COLO829 (cell line): ENCODE measurements around the gene MGMT.

Source experiments
- DNase-seq: peaks from one replicate; pipeline ENCODE4 v3.0.0; 2012; ENCODE audit warnings: low spot score

The MGMT gene

DNA sequence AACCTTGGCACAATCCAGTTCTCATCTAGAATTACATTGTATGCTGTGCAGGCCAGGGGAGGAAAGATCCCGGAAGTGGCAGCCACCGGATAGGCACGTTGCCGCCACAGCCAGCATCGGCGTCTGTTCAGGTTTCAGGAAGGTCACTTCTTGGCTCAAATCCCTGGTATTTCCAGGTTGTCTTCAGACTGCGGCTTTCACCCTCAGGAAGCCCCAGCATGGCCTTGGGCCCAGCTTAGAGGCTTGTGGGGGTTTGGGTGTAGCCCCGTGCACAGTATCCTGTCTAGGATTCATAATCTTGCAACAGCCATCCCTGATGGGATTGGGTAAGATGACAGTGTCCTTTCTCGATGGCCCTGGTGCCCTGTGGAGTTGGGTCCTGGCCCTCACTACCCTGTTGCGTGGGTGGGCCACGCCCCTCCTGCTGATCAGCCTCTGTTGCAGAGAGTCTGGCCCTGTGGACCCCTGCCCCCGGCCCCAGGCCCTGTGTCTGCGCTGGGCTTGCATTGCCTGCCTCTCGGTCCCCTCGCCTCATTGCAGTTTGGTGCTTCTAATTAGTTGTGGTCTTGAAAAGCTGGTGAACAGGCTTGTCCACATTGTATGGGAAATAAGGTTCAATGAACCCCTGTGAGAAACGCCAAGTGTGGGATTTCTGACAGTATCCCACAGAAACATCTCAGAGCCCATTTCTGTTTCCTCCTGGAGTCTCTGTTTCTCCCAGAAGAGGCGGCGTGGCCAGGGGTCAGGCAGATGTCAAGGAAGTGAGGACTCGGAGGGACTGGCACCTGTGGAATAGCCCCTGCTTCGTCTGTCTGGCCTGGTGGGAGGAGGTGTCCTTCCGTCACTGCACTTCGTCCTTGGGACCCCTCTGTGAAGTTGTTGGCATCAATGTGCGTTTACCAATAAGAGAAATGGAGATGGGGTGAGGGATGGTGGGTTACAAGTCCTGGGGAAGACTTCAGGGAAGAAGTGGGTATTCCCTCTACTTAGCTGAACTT, 77.5 kb downstream of the MGMT start:
- no peak for DNase-seq

DNA sequence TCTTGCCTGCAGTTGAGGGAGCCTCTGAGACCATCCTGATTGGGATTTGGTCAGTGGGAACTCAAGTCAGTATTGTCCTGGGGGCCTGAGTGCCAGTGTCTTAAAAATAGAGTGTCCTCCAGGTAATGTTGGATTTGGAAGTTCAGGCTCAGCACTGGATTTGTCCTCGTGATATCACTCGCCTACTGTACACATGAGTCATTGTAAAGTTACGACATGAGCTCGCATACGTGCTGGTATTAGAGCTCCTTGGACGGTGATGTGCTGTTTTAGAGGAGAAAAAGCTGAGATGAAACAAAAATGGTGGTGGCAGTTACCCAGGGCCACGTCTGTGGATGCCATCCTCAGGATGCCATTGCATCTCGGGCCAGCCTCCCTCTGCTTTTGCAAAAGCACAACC, 78.2 kb downstream of the MGMT start:
- DNase-seq: no peak

DNA sequence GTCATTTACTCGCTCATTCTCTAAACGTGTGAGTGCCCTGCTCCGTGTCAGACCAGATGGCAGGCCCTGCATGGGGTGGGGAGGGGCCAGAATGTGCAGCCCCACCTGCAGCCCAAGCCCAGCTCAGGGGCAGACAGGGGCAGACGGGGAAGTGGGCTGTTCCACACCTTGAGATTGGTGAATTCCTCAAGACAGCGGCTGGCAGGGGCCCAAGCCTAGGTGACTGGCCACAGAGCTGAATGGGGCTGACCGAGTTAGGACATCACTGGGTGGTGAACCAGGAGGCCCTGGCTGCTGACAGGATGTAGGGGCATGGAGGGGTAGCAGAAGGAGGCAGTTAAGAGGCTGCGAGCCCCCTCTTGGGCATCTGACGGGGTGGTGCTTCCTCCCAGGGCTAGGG, 79.1 kb downstream of the MGMT start:
- no peak for DNase-seq

DNA sequence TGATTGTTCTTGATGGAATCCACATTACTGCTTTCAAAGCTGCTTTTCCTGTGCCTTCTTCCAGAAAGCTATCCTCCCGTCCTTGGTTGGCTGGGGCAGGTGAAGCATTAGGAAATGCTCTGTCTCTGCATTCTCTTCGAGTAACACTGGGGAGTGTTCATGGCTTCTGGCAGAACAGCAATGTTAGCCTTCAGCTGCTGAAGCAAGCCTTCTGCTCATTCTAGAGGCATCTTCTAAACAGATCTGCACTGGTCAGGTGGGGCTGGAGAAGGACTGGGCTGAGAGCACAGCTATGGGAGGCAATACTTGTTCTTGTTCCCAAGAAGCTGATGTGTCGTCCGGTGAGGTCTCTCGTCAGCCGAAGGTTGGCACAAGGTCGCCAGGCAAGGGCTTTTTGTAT, 80.6 kb downstream of the MGMT start:
- DNase-seq: no peak

DNA sequence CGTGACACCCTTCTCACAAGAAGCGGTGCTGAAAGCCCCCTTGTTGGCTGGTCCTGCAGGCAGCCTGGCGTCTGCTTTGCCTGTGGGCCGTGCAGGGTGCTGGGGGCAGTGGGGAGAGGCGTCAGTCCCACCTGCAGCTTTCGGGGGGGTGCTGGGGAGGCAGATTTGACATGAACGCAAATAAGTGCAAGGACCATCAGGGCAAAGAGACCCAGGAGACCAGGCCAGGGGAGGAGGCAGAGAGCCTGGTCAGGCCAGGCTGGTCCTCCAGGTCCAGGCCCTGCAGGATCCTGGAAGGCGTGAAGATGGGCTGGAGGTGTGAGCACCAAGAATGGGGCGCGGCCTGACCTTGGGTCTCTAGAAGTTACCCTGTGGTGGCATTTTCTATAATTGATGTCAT, 81.6 kb downstream of the MGMT start:
- no peak for DNase-seq

DNA sequence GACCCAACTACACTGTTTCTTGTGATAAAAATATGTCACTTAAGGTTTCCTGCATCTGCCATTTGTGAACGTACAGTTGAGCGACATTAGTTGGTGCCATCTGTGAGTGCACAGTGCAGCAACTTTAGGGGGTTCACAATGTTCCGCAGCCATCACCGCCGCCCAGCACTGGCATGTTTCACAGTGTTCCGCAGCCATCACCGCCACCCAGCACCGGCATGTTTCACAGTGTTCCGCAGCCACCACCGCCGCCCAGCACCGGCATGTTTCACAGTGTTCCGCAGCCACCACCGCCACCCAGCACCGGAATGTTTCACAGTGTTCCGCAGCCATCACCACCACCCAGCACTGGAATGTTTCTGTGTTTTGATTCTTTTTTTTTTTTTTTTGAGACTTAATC, 83.0 kb downstream of the MGMT start:
- DNase-seq: no peak

DNA sequence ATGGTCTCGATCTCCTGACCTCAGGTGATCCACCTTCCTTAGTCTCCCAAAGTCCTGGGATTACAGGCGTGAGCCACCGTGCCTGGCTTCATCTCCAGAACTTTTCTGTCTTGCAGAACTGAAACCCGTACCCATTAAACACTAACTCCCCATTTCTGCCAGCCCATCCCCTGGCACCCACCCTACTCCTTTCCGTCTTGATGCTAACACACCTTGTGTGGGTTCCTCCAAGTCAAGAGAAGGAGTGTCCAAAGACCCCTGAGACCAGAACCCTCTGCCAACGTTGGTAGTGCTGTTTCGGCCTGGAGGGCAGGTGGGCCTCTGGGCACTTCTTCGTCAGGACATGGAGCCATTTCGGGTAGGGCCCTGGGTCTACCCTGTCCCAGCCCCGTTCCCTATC, 83.6 kb downstream of the MGMT start:
- no peak for DNase-seq

DNA sequence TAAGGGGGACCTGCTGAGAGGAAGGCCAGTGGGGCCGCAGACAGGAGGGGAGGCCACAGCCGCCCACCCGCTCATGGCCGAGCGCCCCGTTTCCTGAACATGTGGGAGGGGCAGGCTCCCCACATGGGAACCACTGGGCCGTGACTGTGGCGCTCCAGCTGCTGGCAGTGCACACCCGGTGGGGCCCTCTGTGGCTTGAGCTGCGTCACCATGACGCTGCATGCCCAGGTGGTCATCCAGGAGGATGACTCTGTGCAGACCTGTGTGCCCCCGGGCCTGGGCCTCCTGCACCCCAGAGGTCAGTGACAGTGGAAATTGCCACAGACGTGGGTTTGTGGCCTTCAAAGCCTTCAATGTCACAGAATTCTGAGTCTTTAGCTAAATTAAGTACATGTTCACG, 85.1 kb downstream of the MGMT start:
- no peak for DNase-seq

DNA sequence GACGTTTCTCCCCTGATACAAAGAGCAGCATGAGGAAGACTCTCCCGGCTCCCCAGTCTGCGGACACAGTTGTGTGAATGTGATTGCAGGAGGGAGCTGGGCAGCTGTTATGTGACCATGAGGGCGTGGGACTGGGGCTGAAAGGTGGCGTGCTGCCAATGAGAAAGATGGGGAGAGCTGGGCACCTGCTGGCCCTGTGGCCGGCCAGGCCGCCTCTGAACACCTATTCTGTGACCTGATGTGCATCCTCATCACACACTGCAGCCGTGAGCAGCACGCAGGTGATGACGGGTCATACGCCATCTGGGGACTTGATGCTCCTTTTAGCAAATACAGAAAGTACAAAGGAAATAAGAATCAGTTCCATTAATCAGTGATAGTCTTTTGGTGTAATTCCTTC, 86.9 kb downstream of the MGMT start:
- no peak for DNase-seq

DNA sequence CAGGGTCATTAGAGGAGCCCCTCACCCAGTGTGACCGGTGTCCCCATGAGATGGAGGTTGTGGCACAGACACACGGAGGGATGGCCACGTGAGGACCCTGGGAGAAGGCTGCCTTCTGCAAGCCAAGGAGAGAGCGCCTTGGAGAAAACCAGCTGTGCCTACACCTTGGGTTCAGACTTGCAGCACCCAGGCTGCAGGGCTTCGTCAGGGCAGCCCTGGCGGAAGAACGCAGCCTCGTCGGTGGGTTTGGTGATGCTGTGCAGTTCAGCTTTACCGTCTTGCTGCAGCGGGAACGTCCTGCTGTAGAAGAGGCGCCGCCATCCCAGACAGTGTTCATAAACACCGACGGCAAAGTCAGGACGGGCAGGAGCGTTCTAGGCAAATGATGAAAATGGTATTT, 89.3 kb downstream of the MGMT start:
- DNase-seq: no peak

DNA sequence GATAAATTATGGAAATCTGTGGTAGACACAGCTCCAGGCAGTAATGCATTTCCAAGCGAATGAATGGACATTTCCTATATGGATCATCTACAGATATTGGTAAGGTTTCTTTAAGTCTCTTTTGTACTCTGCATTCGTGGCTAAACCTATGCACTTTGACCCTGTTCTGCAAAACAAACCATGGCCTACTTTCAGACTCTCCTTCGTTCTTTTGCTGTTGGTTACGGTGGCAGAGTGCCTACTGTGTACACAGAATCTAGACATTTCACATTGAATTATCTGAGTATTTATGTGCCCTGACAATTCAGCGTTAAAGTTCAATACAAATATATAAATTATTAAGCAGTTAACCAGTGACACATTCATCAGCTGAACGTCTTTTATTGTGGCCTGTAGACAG, 93.3 kb downstream of the MGMT start:
- DNase-seq: no peak

DNA sequence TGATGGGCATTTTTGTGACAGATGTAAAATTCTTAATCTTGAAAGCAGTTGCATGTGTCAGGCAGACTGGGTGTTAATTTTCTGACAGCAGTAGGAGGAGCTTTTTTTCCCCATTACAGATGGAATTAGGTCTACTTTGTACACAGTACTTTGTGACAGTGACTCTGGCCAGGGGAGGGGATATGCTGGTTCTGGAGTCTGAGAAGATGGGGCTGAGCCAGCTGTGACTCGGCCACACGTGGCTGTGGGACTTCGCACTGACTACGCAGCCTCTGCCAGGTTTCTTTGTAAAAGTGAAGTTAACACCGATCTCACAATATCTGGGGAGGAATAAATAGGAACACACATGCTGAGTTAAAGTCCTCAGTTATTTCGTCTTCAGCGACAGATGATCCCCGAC, 95.4 kb downstream of the MGMT start:
- no peak for DNase-seq

DNA sequence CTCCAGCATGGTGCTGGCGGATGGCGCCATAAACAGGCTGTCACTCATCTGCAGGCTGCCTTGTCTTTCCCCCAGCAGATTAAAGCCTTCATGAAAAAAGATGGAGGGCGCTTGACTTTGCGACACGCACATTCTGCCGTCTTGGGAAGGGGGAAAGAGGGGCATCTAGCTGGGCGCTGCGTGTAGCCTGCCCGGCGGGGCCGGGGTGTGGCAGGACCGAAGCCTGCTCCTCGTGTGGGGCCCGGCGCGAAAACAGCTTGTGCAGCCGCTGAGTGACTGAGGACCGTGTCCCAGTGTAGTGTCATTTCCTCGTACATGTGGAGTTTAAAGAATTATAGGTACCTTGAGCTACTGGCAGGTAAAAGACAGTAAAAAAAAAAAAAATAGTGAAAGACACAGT, 97.9 kb downstream of the MGMT start:
- no peak for DNase-seq

DNA sequence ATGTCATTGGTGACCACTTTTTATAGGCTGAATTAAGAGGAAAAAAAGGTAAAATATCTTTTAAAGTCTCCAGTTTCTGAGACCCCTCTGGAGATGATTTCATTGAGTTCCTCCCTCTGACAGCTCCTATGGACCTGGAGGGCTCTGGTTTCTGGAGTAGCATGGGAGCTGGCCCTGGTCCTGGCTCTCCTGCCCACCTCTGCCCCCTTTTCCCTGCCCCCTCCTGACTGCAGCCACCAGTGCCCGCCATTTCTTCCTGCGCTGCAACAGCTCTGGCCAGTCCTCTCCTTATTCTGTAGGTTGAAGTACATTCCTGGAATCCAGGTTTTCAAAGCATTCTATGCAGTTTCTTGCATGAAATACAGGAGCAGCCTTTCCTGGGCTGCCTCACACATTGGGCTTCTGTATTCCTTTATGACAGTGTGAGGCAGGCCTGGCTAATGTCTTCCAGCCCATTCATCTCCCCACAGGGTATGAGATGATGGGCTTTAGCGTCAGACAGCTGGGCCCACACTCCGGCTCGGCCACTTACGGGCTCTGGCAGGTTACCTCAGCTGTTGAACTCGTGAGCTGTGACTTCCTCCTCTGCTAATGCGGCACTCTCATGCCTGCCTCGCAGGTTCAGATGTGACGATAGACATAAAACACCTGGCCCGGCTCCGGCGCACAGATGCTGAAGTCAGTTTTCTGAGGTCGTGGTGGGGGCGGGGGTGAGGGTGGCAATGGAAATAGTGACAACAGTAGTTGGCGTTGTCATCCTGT, 101.7 kb downstream of the MGMT start:
- no peak for DNase-seq

DNA sequence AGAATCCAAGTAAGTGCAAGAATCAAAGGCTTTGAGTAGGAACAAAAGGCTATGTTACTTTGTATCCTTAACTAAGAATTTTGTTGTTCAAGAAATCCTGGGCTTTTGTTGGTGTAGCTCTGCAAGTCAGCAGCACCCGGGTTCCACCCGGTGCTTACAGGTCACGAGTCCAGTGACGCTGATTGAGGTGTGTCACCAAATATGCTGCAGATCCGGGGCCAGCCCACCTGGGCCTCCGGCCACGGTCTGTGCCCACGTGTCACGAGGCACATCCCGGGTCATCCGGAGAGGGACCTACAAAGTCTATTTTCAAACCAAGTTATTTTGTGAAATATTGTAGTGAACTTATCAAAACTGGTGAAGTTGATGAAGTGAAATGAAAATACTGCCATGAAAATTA, 103.1 kb downstream of the MGMT start:
- no peak for DNase-seq

DNA sequence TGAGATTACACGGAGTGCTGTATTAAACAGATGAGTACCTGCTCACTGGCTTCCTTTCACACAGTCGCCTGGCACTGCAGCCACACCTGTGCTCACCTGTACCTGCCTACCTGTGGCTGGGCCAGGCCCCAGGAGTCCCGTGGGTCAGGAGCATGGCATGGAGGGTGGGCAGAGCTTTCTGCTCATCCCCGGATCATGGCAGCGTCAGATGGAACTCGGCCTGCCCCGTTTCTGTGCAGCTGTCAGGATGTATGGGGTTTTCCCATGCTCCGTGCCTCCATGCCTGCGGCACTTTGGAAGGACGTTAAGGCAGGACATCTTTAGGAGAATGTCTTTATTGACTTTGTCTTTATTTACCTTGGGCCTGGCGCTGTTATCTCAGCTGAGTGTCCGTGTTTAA, 112.2 kb downstream of the MGMT start:
- DNase-seq: no peak

DNA sequence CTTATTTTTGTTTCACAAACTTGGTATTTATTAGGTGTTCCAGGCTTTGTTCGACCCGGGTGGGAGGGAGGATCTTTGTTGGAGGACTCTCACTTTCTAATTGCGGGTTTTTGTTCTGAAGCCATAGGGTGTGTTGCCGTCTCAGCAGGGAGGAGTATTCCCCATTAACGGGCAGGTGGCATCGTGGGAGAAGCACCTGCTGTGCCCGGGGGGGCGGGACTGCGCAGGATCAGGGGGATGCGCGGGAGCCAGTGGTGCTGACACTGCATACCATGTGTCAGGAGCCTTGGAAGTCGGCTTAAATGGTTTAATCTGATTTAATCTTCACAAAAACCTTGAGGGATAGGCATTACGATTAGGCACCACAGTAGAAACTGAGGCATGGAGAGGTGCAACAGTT, 113.0 kb downstream of the MGMT start:
- no peak for DNase-seq

DNA sequence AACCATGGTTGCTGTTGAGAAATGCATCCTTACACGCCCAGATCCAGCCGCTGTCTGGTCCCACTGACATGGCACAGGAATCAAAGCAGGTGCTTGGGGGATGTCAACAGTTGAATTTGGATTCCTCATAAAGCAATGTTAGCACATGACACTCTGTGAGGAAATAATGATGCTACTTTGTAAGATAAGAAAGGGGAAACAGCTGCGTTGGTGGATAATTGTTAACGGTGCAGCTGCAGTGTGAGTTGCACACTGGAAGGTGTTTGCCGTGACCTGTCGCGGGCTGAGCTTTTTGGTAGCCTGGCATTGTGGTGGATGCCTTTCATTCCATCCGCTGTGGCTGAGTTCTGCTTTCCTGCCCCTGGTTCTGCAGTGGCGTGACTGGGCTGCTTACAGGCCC, 113.9 kb downstream of the MGMT start:
- no peak for DNase-seq

DNA sequence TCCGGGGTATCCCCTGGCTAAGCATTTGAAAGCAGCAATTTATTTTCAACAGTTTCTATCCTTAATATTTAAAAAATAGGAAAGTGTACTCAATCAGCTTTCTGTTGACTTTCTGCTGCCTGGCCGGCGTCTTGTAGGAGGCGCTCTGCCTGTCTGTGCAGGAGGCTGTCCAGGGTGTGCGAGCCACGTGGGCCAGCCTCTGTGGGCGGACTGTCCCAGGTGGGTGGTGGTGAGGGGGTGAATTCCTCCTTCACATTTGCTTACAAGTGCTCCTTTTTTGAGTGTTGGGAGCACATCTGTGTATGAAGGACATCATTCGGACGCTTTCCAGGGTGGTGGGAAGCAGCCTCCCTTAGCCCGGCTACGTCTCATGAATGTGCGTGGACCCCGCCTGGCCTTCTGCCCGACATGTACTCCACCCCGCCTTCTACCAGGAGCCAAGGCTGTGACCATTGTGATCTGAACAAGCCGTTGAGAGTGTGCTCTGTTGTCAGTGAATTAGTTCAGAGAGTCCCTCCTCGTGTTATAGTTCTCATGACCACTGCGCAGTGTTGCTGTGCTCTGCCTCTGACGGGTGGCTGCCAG, 114.9 kb downstream of the MGMT start:
- DNase-seq: no peak

DNA sequence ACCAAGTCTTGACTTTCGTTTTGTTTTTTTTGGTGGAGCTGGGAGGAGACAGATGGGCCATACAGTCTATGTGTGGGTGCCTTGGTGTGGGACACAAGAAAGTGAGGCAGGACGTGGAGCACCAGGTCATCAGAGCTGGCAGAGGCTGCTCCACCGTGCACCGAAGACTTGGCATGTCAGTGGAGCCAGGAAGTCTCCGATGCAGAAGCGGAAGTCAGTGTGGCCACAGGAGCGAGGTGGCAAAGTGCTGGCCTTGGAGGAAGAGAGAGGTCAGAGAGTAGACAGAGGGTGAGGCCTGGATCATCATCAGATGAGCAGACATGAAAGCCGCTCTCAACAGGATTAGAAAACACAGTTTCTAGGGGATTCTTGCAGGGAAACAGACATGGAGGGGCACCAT, 116.8 kb downstream of the MGMT start:
- DNase-seq: no peak

DNA sequence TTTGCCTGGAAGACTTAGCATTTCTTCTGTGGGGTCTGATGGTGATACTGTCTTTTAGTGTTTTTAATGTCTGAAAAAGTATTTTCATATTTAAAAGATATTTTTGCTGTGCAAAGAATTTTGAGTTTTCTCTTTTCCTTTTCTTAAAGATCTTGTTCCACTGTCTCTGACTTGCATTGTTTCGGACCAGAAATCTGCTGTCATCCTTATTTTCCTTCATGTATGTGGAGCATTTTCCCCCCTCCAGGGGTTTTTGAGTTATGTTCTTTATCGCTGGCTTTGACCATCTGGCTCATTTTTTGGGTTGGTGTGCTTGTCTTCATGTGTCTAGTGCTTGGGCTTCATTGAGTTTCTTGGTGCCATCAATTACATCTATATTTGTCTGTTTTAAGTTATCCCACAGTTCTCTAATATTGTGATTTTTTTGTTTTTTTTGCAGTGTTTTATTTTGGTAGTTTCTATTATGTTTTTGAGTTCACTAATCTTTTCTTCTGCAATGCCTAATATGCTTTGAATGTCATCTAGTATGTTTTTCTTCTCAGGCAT, 119.9 kb downstream of the MGMT start:
- no peak for DNase-seq

DNA sequence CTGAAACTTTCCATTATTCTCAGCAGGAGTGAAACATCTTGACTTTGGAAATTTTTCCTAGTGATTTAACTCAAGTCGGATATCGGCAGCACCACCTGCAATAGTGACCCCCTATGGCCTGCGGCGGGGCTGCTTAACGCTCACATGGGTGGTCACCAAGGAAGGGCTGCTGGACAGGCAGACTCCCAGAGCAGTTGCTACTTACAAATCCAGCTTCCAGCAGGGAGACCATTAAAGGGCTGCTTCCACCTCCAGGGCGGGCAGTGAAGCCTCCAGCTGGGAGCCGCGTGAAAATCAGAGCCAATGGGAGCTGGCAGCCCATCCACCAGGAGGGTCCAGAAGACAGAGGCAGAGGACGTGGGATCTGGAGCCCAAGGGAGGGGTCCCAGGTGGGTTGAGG, 122.5 kb downstream of the MGMT start:
- DNase-seq: no peak

DNA sequence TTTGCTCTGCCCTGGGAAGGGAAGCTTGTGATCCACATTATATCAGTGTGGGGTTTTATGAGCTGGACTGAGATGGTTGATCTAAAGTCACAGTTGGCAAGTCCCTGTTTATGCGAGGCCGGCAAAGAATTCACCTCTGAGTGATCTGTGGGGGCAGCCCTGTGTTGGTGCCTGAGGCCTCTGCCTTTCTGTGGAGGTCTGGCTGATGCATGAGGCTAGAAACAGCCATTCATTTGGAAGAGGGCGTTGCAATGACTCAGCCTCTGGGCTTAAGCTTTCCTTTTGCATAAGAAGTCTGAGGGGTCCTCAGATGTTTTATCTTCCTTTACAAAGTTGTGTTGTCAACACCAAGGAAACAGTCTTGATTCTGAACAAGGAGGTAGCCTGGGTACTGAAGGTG, 126.9 kb downstream of the MGMT start:
- no peak for DNase-seq
